ENCODE measurements around the gene GNB1L. TPM values are rescaled to one million over a fixed set of nuclear protein-coding genes. Genes with fewer than 3 reads are reported as not detected.

GNB1L gene
- total RNA-seq, 5 donors from 2014 or later (not counting 1 experiment from before 2014, with no cell fraction given), result 4.8 to 13.7 (median 12.9) TPM

DNA sequence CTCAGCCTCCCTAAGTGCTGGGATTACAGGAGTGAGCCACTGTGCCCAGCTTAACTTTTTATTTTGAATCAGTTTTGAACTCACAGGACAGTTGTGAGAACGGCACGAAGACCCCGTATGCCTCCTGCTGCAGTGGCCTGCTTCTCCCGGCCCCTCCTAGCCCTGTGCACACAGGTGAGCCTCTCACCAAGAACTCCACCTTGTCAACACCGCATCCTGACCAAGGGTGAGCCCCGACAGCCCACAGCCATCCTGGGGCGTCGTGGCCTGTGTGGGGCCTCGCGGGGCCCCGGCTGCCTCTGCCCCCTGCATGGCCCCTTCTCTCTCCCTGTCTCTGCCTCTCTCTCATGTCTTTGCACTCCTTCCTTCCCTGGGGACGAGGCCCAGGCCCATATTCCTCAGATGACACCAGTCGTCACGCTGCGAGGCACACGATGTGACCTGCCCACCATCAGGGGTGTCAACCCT, 38.8 kb downstream of the GNB1L start:
- POLR2A ChIA-PET, result no interaction called here
- H3K27me3 Mint-ChIP-seq, result no peaks in the 10 kb centered on the region
- peak in 2 of 35 experiments; percentile 2 to 12 for DNase-seq

DNA sequence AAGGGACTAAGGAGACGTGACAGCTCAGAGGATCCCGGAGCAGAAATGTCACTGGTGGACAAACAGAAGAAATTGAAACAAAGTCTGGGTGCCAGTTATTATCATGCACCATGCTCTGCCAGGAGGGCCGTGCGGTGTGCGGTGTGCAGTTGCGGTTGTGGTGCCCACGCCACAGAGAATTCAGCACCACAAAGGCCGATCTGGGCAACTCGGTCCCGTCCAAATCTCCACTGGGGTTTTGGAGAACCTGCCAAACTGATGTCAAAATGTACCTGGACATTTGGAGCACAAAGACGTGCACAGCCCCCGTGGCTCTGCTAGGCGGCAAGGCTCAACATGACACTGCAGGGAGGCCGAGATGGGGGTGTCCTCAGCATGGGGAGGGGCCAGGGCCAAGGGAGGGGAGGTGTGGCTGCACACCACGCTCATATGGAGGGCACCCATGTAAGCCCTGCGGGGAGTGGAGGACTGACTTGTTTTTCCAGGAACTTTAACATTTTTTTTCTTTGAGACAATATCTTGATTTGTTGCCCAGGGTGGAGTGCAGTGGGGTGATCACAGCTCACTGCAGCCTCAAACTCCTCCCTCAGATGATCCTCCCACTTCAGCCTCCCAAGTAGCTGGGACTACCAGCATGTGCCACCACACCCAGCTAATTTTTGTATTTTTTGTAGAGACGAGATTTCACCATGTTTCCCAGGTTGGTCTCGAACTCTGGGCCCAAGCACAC, 39.4 kb downstream of the GNB1L start:
- ATAC-seq (replicated peaks in 1 of 4) (no peak), DNase-seq (peak in 1 of 35 experiments; percentile 2)
- POLR2A ChIA-PET, result no interaction called here
- Histone ChIP-seq H3K9me3 (no peaks in the 10 kb centered on the region), H3K27ac (ENCODE audit: low read length) (no peak overlapping the region), H3K4me3 (ENCODE audit: control insufficient read depth in 1 of 2, extremely low read depth in 1 of 2, low read length in 1 of 2) (no peak overlapping the region), H3K27me3 (replicated peaks in 1 of 2; ENCODE audit: control insufficient read depth in 2 of 2, extremely low read depth in 1 of 2, insufficient read depth in 2 of 2, low read length in 1 of 2) (no peaks in the 10 kb centered on the region), H3K4me1 (ENCODE audit: control insufficient read depth in 1 of 2, extremely low read depth in 1 of 2, insufficient read depth in 2 of 2, low read length in 2 of 2) (peaks cover 6 to 12% of the 10 kb centered on the region in 2 experiments), H3K36me3 (ENCODE audit: control insufficient read depth in 2 of 2, extremely low read depth in 1 of 2, insufficient read depth in 1 of 2, low read length in 1 of 2) (peaks cover 3 to 9% of the 10 kb centered on the region in 2 donors)
- WGBS (ENCODE audit: insufficient coverage), result 93% methylated on average over 14 of the region's 18 CpGs
- Mint-ChIP-seq H3K27me3 (no peaks in the 10 kb centered on the region), H3K4me1 (peaks cover 0 to 11% (median 9%) of the 10 kb centered on the region in 3 donors), H3K27ac (no peak overlapping the region), H3K9me3 (no peaks in the 10 kb centered on the region), H3K36me3 (peaks cover 30% of the 10 kb centered on the region), H3K4me3 (no peak overlapping the region)
- CTCF ChIA-PET, result no interaction called here

More for the DNA sequence above, 38.8 kb downstream of the GNB1L start:
- WGBS (ENCODE audit: insufficient coverage), result 89% methylated on average over 16 of the region's 16 CpGs
- peak overlapping the region in 1 of 2 donors; percentile 51 for H3K27ac Mint-ChIP-seq
- peaks cover 30% of the 10 kb centered on the region for H3K36me3 Mint-ChIP-seq
- H3K4me3 ChIP-seq (ENCODE audit: control insufficient read depth in 1 of 2, extremely low read depth in 1 of 2, low read length in 1 of 2), result no peak overlapping the region
- H3K27me3 ChIP-seq (replicated peaks in 1 of 2; ENCODE audit: control insufficient read depth in 2 of 2, extremely low read depth in 1 of 2, insufficient read depth in 2 of 2, low read length in 1 of 2), result no peaks in the 10 kb centered on the region
- no peaks in the 10 kb centered on the region for H3K9me3 ChIP-seq
- H3K4me1 ChIP-seq (ENCODE audit: control insufficient read depth in 1 of 2, extremely low read depth in 1 of 2, insufficient read depth in 2 of 2, low read length in 2 of 2), result peaks cover 2 to 6% of the 10 kb centered on the region in 2 experiments
- H3K4me3 Mint-ChIP-seq, result no peak overlapping the region
- peaks cover 3 to 9% of the 10 kb centered on the region in 2 donors for H3K36me3 ChIP-seq (ENCODE audit: control insufficient read depth in 2 of 2, extremely low read depth in 1 of 2, insufficient read depth in 1 of 2, low read length in 1 of 2)
- CTCF ChIA-PET, result no interaction called here
- no peak overlapping the region for H3K27ac ChIP-seq (ENCODE audit: low read length)
- H3K4me1 Mint-ChIP-seq, result peaks cover 0 to 11% (median 5%) of the 10 kb centered on the region in 3 donors
- no peaks in the 10 kb centered on the region for H3K9me3 Mint-ChIP-seq
- no peak for ATAC-seq (replicated peaks in 1 of 4)

DNA sequence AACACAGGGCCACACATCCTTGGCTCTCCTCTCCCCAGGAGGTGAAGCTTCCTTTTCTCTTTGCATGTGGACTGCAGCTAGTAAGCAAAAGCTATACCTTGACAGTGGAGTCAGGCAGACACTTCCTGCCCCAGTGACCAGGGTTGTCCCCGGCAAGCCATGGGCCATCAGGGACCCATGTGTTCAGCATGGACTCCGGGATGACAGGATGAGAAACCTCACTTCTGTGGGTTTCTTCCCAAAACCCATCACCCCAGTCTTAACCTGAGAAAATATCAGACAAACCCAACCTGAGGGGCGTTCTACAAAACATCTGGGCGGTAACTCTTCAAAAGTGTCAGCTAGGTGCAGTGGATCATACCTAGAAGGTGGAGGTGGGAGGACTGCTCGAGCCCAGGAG, 40.2 kb downstream of the GNB1L start:
- no peaks in the 10 kb centered on the region for H3K9me3 ChIP-seq
- no peak for DNase-seq
- ChIA-PET POLR2A (no interaction called here), CTCF (no interaction called here)
- Mint-ChIP-seq H3K4me1 (peaks cover 0 to 11% (median 11%) of the 10 kb centered on the region in 3 donors), H3K9me3 (no peaks in the 10 kb centered on the region), H3K36me3 (peaks cover 30% of the 10 kb centered on the region), H3K27ac (no peak overlapping the region), H3K27me3 (no peaks in the 10 kb centered on the region), H3K4me3 (no peak overlapping the region)
- no peak overlapping the region for H3K4me3 ChIP-seq (ENCODE audit: control insufficient read depth in 1 of 2, extremely low read depth in 1 of 2, low read length in 1 of 2)
- no peaks in the 10 kb centered on the region for H3K27me3 ChIP-seq (replicated peaks in 1 of 2; ENCODE audit: control insufficient read depth in 2 of 2, extremely low read depth in 1 of 2, insufficient read depth in 2 of 2, low read length in 1 of 2)
- H3K4me1 ChIP-seq (ENCODE audit: control insufficient read depth in 1 of 2, extremely low read depth in 1 of 2, insufficient read depth in 2 of 2, low read length in 2 of 2), result peaks cover 6 to 19% of the 10 kb centered on the region in 2 experiments
- H3K27ac ChIP-seq (ENCODE audit: low read length), result no peak overlapping the region
- peaks cover 0 to 12% of the 10 kb centered on the region in 2 donors for H3K36me3 ChIP-seq (ENCODE audit: control insufficient read depth in 2 of 2, extremely low read depth in 1 of 2, insufficient read depth in 1 of 2, low read length in 1 of 2)
- ATAC-seq (replicated peaks in 1 of 4), result no peak
- 91% methylated on average over 2 of the region's 5 CpGs for WGBS (ENCODE audit: insufficient coverage)

DNA sequence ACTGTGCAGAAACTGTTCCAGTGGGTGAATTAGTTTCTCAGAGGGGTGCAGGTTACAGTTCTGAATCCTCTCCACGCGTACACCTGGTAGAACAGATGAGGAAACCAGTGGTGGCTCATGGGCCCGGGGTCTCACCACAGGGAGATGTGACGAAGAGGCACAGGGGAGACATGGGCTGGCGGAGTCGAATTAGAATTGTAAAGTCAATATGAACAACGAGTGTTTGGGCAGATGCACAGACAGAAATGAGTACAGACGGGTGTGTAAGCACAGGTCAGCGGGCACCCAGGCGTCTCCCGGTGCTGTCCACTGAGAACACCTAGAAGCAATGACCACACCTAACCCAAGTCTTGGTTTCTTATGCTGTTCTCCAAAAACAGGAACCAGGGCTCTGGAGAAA, 41.8 kb downstream of the GNB1L start:
- Histone ChIP-seq H3K9me3 (no peaks in the 10 kb centered on the region), H3K27ac (ENCODE audit: low read length) (no peak overlapping the region), H3K4me1 (ENCODE audit: control insufficient read depth in 1 of 2, extremely low read depth in 1 of 2, insufficient read depth in 2 of 2, low read length in 2 of 2) (peaks cover 6 to 19% of the 10 kb centered on the region in 2 experiments), H3K27me3 (replicated peaks in 1 of 2; ENCODE audit: control insufficient read depth in 2 of 2, extremely low read depth in 1 of 2, insufficient read depth in 2 of 2, low read length in 1 of 2) (no peaks in the 10 kb centered on the region), H3K4me3 (ENCODE audit: control insufficient read depth in 1 of 2, extremely low read depth in 1 of 2, low read length in 1 of 2) (no peak overlapping the region), H3K36me3 (ENCODE audit: control insufficient read depth in 2 of 2, extremely low read depth in 1 of 2, insufficient read depth in 1 of 2, low read length in 1 of 2) (peaks cover 0 to 12% of the 10 kb centered on the region in 2 donors)
- H3K4me1 Mint-ChIP-seq, result peaks cover 0 to 11% (median 11%) of the 10 kb centered on the region in 3 donors
- ChIA-PET CTCF (no interaction called here), POLR2A (no interaction called here)
- no peak overlapping the region for H3K4me3 Mint-ChIP-seq
- H3K27me3 Mint-ChIP-seq, result no peaks in the 10 kb centered on the region
- H3K9me3 Mint-ChIP-seq, result no peaks in the 10 kb centered on the region
- ATAC-seq (replicated peaks in 1 of 4) (no peak), DNase-seq (no peak)
- 91% methylated on average over 7 of the region's 11 CpGs for WGBS (ENCODE audit: insufficient coverage)
- H3K27ac Mint-ChIP-seq, result no peak overlapping the region
- H3K36me3 Mint-ChIP-seq, result peaks cover 29% of the 10 kb centered on the region

DNA sequence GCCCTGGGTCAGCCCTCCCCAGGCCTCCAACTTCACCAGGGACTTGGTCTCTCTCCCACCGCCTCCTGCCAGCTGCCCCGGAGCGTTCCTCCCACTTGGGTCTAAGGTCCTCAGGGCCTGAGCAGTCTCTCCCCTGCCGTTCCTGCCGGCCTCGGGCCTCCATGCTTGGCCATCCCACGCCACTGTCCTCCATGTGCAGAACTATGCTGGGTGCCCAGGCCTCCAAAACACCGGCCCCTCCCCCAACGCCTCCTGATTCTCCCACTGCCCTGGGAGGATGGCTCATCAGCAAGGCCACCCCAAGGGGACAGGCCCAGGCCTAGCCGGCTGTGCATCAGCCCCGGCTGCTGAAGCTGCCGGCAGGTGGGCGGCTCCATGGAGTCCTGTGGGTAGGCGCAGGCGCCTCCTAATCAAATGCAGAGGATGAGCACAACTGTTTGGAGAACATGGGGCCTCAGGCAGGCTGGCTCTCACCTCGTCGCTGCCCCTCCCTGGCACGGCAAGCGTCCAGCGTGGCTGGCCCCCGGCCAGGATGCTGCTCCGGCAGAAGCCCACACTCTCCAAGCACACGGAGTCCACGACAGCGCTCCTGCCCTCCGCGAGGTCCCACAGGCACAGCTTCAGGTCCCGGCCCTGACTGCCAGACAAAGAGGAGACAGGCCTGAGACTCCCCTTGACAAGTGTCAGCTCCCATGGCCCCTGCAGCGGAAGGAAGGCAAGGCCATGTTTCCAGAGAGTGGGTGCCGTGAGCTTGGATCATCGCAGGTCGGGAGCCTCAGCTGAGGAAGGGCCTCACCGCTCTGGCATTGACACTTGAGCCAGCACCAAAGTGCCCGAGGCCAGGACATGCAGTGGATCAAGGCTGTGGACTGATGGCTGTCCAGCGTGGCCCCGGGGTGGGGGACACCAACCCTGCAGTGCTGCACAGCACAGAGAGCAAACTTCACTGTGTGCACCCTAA, 42.6 kb downstream of the GNB1L start:
- Histone ChIP-seq H3K9me3 (no peaks in the 10 kb centered on the region), H3K4me1 (ENCODE audit: control insufficient read depth in 1 of 2, extremely low read depth in 1 of 2, insufficient read depth in 2 of 2, low read length in 2 of 2) (peaks cover 6 to 19% of the 10 kb centered on the region in 2 experiments), H3K4me3 (ENCODE audit: control insufficient read depth in 1 of 2, extremely low read depth in 1 of 2, low read length in 1 of 2) (no peak overlapping the region), H3K36me3 (ENCODE audit: control insufficient read depth in 2 of 2, extremely low read depth in 1 of 2, insufficient read depth in 1 of 2, low read length in 1 of 2) (peaks cover 0 to 12% of the 10 kb centered on the region in 2 donors), H3K27ac (ENCODE audit: low read length) (no peak overlapping the region), H3K27me3 (replicated peaks in 1 of 2; ENCODE audit: control insufficient read depth in 2 of 2, extremely low read depth in 1 of 2, insufficient read depth in 2 of 2, low read length in 1 of 2) (no peaks in the 10 kb centered on the region)
- Mint-ChIP-seq H3K36me3 (peaks cover 29% of the 10 kb centered on the region), H3K9me3 (no peaks in the 10 kb centered on the region), H3K27ac (no peak overlapping the region), H3K4me3 (no peak overlapping the region), H3K4me1 (peaks cover 0 to 11% (median 11%) of the 10 kb centered on the region in 3 donors), H3K27me3 (no peaks in the 10 kb centered on the region)
- CTCF ChIA-PET, result no interaction called here
- DNase-seq (peak in 2 of 35 experiments; percentile 3 to 19), ATAC-seq (replicated peaks in 1 of 4) (no peak)
- POLR2A ChIA-PET, result no interaction called here
- 94% methylated on average over 32 of the region's 36 CpGs for WGBS (ENCODE audit: insufficient coverage)

DNA sequence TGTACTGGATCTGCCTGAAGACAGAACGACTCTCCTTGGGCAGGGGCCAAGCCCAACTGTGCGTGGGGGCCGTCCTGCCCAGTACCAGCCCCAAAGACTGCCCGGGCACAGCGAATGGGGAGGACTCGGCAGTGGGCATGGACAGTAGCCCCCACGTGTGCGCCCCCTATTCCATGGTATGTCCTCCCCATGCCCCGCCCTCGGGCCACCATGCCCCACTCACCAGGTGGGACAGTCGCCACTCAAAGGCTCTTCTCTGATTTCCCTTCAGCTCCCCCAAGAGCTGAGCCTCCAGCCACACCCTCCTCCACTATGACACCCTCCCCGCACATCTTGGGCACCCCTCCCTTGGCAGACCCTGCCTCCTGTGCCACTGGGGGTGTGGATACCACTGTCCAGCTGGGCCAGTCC, 43.5 kb downstream of the GNB1L start:
- CTCF ChIA-PET, result no interaction called here
- POLR2A ChIA-PET, result no interaction called here
- no peaks in the 10 kb centered on the region for H3K9me3 Mint-ChIP-seq
- 95% methylated on average over 12 of the region's 12 CpGs for WGBS (ENCODE audit: insufficient coverage)
- no peaks in the 10 kb centered on the region for H3K9me3 ChIP-seq
- ATAC-seq (replicated peaks in 1 of 4) (no peak), DNase-seq (peak in 2 of 35 experiments; percentile 7 to 20)
- no peaks in the 10 kb centered on the region for H3K27me3 ChIP-seq (replicated peaks in 1 of 2; ENCODE audit: control insufficient read depth in 2 of 2, extremely low read depth in 1 of 2, insufficient read depth in 2 of 2, low read length in 1 of 2)
- peaks cover 28% of the 10 kb centered on the region for H3K36me3 Mint-ChIP-seq
- no peak overlapping the region for H3K27ac Mint-ChIP-seq
- H3K4me3 ChIP-seq (ENCODE audit: control insufficient read depth in 1 of 2, extremely low read depth in 1 of 2, low read length in 1 of 2), result no peak overlapping the region
- no peak overlapping the region for H3K27ac ChIP-seq (ENCODE audit: low read length)
- no peaks in the 10 kb centered on the region for H3K27me3 Mint-ChIP-seq
- no peak overlapping the region for H3K4me3 Mint-ChIP-seq
- peaks cover 0 to 16% of the 10 kb centered on the region in 2 donors for H3K36me3 ChIP-seq (ENCODE audit: control insufficient read depth in 2 of 2, extremely low read depth in 1 of 2, insufficient read depth in 1 of 2, low read length in 1 of 2)
- peaks cover 6 to 19% of the 10 kb centered on the region in 2 experiments for H3K4me1 ChIP-seq (ENCODE audit: control insufficient read depth in 1 of 2, extremely low read depth in 1 of 2, insufficient read depth in 2 of 2, low read length in 2 of 2)
- H3K4me1 Mint-ChIP-seq, result peaks cover 0 to 11% (median 8%) of the 10 kb centered on the region in 3 donors

Measured in T-cell (primary cell).